Measurements from ENCODE around the gene STMP1. TPM values are rescaled to one million over a fixed set of nuclear protein-coding genes. Genes with fewer than 3 reads are reported as not detected.
A peak's percentile ranks its signal among the peaks of the same experiment; 100 is the strongest.
"Not testable (repeated sequence)": the region's sequence is repeated elsewhere in the genome, so short reads cannot be mapped to it uniquely, and the experiment has no call there.

STMP1 gene
- 16.2 and 16.3 TPM in 2 replicates for total RNA-seq (2014; rRNA removed; shearing (Covaris generic))
- 10.3 and 10.9 TPM in 2 replicates for polyA plus RNA-seq (2014; cell fraction: nucleus; rRNA removed)

DNA sequence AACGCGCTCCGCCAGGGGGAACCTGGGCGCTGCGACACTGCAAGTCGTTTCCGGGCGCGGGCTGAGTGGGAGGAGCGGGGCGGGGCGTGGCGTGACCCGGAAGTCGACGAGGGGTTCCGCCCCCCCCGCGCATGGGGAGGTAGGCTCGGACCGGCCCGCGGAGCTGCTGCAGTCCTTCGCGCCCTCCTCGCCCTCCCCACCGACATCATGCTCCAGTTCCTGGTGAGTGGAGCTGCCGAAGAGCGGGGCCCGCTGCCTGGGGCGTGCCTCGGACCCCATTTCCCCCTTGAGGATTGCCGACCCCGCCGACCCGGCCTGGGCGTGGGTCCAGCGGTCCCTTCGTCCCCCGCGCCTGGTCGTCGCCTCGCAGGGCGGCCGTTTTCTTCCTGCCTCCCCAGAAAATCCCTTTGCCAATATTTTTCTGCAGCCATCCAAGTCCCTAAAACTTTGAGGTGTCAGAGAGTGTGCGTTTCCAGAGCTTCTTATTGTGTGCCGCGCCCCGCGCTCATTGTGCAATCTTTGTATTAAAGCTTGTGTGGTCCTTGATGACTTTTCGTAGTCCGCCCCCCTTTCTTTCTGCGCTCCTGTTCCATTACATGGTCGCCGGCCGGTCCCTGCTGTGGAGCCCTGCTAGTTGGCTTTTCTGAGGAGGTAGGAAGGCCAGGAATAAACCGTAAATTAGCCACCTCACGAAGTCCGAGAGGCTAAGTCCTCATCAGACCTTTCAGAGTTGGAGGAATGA is at the start of gene STMP1:
TSS of gene STMP1 (plus strand) at position 142 of the 742 bp plus-strand sequence.
- DNase-seq (ENCODE audit: extremely low read depth, low read depth), result peak; percentile 92

DNA sequence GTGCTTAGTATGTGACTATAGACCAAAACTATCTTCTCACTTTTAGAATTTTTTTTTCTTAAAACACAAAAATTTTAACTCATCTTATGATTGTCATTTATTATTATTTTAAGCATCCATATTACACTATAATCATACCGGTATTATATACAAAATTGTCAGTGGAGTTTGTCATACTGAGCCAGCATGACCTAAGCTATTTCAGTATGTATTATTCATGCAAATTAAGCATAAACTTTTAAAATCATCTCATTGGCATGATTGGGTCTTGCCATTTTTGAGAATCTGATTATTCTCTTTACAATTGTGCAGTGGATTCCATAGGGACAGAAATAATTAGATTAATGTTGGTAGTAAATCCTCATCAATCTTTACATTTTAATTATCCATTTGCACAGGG is 46.2 kb upstream of the STMP1 start:
- no peak for DNase-seq (ENCODE audit: extremely low read depth, low read depth)

DNA sequence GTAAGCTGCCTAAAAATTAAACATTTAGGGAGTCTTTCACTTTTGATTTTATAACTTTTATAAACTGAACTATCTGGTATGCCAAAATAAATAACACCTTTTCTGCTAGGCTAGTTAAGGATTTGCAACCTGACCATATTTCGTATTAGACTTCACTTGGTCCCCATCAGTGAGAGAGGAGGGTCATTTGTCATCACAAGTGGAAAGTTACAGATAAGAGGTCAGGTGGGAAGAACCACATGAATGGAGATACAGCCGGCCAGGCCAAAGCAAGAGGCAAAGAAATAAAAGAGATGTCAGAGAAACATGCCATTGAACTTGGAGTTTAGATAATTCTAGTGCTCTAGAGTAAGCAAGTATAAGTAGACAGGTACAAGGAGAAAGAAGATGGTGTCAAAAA is 44.5 kb upstream of the STMP1 start:
- no peak for DNase-seq (ENCODE audit: extremely low read depth, low read depth)

DNA sequence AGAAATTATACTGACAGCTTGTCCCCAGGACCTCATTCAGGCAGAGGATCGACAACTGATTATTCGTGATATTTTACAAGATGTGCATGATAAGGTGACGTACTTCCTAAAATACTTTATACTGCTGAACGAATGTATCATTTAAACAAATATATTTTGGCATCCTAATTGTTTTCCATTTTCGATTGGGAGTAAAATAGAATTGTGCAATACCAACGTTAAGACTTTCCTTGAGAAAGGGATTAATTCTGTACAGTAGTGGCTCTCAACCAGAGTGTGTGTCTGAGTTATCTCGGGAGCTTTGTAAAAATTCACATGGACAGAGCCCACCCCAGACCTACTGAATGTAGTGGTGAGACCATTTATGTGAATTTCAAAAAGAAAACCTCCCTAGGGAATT is 43.8 kb upstream of the STMP1 start:
- DNase-seq (ENCODE audit: extremely low read depth, low read depth), result no peak

DNA sequence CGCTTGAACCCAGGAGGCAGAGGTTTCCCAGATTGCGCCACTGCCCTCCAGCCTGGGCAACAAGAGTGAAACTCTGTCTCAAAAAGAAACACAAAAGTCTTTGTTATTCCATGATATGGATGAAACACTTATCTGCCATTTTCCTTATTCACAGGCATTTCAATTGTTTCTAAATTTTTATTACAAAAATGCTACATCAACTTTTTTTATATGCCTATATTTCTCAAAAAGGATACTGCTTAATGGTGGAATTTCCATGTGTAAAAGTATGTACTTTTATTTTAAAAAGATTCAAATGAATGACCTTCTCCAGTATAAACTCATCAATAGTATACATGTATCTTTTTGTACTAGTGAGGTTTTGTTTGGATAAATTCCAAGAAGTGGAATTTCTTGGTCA is 41.9 kb upstream of the STMP1 start:
- DNase-seq (ENCODE audit: extremely low read depth, low read depth), result no peak

DNA sequence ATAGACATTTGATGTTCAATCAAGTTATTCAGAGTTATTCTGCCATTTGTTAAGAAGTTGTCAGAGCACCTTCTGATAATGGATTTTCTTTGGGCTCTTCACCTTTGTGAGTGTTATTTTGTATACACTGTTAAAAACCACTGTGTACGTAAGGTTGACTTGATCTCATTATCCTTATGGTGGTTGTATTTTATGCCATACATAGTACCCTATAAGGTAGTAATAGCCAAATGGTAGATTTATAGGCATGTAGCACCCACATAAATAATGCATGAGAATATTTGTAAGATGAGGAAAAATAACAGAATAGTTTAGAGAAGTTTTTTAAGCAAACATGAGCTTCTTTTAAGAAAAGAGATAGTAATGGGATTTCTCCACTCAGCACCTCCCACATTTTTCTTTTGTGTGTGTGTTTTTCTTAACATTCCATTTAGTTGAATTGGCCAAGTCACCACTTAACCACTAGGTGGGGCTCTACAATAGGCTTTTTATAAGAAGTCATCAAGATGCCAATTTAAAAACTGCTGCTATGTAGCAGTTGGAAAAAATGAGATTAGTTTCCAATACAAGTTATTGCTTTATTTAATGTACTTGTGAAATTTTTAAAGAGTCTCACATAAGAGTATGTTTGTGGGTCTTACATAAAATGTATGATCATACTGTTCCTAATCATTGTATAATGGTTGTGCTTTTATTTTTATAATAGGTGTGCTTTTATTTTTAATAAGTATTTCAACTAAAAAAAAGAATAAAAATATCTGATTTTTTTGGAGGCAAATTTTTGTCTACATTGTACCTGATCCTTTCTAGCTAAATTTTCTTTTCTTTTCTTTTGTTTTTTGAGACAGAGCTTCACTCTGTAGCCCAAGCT is 41.1 kb upstream of the STMP1 start:
- peak; percentile 82 for DNase-seq (ENCODE audit: extremely low read depth, low read depth)

DNA sequence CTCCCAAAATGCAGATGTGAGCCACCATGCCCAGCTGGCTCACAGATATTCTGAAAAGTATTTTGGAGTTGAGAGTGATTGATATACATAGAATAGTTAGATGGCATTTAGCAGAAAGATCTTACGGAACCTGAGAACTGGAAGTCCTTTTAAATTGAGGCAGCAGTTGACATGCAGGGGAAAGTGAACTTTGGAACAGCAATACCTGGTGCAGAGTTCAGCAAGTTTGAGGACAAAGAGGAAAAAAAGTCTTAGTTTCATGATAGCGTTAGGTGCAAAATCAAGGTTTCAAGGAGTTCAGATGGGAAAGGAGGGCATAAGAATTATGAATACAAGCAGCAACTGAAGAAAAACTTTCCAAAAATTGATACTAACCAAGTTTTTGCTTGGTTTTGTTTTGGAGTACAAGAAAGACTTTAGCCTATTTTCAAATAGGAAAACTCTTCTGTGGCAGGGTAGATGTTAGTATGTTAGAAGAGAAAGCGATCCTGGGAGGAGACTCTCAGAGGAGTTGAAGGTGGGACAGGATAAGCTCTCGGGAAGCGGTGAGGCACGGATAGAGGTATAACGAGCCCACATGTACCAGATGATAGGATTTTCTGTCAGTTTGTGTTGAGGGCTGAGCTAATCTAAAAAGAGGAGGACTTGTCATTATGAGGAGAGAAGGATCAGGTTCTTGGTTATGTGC is 28.0 kb upstream of the STMP1 start:
- DNase-seq (ENCODE audit: extremely low read depth, low read depth), result no peak

DNA sequence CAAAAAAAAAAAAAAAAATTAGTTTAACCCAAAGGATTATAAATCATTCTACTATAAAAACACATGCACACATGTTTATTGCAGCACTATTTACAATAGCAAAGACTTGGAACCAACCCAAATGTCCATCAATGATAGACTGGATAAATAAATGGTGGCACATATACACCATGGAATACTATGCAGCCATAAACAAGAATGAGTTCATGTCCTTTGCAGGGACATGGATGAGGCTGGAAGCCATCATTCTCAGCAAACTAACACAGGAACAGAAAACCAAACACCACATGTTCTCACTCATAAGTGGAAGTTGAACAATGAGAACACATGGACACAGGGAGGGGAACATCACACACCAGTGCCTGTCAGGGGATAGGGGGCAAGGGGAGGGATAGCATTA is 22.6 kb upstream of the STMP1 start:
- DNase-seq (ENCODE audit: extremely low read depth, low read depth), result not testable (repeated sequence)

DNA sequence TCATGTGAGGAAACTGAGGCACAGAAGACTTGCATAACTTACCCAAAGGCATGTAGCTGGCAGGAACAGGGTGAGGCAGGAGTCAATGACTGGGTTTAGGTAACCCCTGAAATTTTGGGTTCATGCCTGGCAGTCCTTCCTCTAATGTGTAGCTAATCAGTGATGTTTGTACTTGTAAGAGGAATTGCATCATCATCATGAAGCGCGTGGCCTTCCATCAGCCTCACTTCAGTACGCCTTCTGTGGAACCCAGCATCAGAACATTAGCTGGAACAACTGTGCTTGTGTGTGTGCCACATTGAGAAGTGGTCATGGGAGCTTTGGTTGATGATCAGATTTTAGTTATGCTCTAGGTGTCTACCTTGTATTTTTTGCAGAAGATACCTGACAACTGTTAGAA is 18.2 kb upstream of the STMP1 start:
- DNase-seq (ENCODE audit: extremely low read depth, low read depth), result no peak

DNA sequence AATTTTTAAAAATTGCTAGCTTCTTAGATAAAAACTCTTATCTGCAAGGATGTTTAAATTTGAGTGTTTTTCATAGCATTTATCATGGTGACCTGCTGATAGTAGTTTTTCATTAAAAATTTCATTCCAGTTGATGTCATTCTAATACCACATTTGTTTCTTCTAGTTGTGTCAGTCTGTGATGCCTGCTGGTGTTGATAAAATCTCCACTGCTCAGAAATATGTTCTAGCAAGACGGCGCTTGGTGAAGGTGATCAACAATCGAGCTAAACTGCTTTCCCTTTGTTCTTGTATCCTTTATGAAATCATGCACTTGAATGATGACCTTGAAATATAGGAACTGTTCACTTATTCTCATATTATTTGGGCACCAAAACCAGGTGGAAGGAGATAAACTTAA is 17.6 kb upstream of the STMP1 start:
- DNase-seq (ENCODE audit: extremely low read depth, low read depth), result no peak

DNA sequence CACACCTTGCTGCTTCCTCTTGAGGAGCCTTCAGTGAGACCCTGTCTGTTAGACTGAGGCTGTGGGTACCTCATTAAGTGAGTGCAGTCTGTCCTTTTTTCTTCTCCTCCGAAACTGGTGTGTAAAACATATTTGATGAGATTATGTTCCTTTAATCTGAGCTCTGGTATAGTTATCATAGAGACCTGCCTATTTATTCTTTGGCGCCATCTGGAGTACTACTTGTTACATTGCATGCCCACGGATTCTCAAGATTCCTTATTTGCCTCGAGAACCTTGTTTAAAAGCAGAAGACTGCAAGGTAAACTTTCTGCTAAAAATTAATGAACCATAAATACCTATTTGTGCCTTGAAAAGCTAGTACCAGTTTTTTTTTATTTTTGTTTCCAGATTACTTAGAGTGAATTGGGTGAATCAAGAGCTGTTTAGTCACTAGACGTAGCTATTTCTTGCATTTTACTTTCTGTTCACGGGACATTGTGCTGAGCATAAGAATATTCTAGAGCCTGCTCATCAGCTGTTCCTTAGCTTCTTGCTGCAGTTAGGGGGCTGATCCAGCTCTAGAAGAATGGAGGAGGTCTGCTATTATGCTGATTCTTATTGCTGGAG is 16.9 kb upstream of the STMP1 start:
- peak; percentile 61 for DNase-seq (ENCODE audit: extremely low read depth, low read depth)

DNA sequence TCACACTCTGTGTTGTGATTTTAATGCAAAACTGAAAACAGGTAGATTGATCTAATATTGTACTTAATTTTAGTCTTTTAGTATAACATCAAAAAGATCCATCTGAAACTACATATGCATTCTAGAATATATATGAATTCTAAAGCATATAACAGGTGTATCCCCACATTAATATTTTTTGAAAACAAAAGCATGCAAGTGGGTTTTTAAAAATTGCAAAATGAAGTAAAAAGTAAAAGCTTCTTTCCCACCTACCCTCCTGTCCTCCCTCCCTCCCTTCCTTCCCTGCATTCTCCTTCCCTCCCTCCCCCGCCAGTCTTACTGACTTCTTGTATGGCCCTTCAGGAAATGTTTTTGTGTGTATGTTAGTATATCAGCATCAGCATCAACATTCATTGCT is 14.6 kb upstream of the STMP1 start:
- DNase-seq (ENCODE audit: extremely low read depth, low read depth), result no peak

DNA sequence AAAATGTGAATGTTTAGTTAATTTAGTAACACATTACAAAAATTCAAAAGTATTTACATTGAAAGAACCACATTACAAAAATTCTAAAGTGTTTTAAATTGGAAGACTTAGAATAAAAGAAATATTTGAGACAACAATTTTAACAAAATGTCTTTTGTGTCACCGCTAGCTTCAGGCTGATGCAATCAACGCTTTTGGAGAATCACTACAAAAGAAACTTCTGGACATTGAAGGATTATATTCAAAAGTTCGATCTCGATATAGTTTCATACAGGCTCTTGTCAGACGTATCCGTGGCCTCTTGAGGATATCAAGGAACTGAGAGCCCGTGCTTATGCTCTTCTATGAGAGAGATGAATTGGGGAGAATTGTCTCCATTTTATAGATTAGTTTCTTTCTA is 14.1 kb upstream of the STMP1 start:
- DNase-seq (ENCODE audit: extremely low read depth, low read depth), result no peak

DNA sequence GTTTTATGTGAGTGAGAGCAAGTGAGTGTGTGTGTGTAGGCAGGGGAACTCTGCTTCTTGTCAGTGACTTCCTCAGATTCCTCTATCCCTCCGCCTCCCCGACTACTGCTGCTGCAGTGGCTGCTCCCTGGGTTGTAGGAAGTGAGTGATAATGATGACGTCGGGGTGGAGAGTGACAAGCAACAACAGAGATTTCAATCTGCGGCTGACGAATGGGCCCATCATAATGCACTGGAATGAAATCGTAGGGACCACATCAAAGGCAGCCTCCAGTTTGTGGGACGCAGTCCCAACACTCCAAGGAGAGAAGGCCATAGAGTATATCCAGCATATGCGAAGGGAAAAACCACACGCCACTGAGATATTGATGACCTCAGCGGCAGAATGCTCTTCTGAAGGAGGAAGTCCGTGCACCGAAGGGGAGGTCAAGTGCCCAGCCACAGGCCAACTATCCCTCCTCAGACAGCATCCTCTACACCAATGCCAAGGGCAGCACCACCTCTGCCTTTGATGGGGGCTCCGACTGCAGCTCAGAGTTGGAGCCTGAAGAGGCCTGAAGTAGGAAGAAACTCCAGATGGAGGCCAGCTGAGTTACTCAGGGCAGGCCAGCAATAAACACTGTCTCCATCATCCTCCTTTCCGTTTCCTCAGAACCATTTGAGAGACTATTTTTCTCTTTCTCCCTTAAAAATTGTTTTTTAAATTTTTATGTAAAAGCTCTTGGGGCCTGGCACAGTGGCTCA is 11.3 kb upstream of the STMP1 start:
- no peak for DNase-seq (ENCODE audit: extremely low read depth, low read depth)

DNA sequence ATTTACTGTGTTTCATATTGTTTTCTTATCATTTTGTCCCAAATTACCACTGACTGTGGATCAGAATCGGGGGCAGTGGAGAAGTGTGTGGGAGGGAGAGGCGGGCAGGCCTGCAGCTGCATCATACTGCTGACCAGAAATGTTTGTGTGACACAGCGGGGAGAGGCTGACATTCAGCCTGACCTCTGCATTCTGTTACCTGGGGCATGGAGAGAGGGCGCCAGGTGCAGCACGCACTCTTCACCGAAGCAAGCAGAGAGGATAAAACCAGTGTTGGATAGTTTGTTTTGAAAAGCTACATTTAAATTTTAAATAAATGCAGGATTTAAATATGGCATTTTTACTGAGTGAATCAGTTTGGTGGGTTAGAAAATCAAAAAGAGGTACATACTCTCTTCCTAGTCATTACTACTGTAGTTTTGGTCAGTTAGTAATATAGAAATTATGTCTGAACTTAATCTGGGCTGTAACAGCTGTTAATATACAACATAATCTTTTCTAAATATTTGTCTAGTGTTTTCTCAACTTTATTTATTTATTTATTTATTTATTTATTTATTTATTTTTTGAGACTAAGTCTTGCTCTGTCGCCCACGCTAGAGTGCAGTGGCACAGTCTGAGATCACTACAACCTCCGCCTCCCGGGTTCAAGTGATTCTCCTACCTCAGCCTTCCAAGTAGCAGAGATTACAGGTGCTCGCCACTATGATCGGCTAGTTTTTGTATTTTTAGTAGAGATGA is 8.8 kb upstream of the STMP1 start:
- no peak for DNase-seq (ENCODE audit: extremely low read depth, low read depth)

DNA sequence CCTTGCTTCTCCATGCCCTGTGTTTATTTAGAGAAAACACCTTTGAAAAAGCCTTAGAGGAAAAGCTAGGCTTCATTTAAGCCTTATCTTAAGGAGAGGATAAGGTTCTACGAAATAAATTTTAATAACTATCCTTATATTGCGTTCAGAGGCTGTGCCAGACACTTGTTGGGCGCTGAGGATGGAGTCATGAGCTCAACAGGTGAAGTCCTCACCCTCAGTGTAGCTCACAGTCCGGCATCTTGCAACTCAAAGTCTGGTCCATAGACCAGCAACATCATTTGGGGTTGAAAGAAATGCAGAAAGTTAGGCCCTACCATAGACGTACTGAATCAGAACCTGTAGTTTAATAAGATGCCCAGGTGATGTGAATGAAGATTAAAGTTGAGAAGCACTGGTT is 3.8 kb upstream of the STMP1 start:
- no peak for DNase-seq (ENCODE audit: extremely low read depth, low read depth)

DNA sequence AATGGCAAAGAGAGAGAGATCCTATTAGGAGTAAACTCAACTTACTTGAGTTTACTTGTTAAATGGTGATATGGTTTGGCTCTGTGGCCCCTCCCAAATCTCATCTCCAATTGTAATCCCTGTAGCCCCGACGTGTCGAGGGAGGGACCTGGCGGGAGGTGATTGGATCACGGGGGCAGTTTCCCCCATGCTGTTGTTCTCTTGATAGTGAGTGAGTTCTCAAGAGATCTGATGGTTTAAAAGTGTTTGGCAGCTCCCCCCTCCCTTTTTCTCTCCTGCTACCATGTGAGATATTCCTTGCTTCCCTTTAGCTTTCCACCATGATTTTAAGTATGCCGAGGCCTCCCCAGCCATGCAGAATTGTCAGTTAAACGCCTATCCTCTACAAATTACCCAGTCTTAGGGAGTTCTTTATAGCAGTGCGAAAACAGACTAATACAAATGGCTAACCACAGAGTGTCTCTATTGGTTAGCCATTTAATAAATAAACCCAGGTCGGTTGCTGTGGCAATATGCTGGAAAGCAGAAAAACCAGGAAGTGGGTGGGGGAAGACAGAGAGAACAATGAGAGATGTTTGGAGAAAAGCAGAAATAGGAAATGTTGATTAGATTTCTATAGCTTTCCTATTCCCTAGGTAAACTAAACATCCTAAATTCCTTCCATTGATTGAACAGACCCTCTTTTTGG is 3.0 kb upstream of the STMP1 start:
- DNase-seq (ENCODE audit: extremely low read depth, low read depth), result no peak

DNA sequence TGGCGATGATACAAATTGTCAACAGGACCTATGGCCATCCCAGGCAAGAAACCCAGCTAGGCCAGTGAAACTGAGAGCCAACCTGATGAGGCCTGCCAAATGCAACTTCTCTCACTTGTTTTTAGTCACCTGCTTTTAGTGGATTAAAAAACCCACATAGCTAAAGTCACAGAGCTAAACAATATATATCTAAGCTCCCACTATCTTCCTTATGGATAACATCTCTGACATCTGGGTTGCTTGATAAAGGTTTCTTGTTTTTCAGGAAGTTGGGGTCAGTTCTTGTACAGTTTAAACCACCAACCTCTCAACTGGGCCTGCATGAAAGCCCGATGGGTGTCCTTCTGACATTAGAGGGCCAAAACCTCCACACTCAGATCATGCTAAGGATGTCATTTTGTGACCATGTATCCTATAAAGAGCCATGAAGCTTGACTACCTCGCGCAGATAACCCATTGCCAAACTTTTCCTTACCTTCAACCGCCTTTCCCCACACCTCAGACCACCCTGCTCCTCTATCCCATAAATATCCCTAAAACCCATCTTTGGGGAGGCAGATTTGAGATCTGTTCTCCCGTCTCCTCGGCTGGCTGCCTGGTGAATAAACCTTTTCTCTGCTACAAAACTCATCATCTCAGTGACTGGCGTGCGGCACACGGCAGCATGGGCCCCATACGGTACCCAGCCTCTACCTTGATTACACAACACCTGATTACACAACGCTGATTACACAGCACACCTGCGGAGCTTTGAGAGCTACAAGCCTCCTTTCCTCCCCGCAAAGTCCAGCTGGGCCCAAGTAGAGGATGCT is 797 bp upstream of the STMP1 start:
- DNase-seq (ENCODE audit: extremely low read depth, low read depth), result no peak

Measured in NCI-H460 (cell line).